Trophoblast cell (in vitro differentiated cells and primary cell): Measurements from ENCODE around the gene FOXC2.

Experiments used
- DNase-seq, 2 donors: peaks; one replicate each; pipeline ENCODE4 v3.0.0-alpha.2; 2016
- H2AFZ ChIP-seq: 2 replicates; pipeline ENCODE4 v1.6.1; 2013; ENCODE audit warnings: low read length, moderate library complexity, mild to moderate bottlenecking; ENCODE audit not compliant: insufficient read depth, poor library complexity
- H2AK5ac ChIP-seq: 2 replicates; pipeline ENCODE4 v1.6.1; 2013; ENCODE audit warnings: mild to moderate bottlenecking, low read length
- H2BK120ac ChIP-seq: 2 replicates; pipeline ENCODE4 v1.6.1; 2013; ENCODE audit warnings: low read length, mild to moderate bottlenecking, moderate library complexity; ENCODE audit not compliant: insufficient read depth, poor library complexity
- H2BK12ac ChIP-seq: 2 replicates; pipeline ENCODE4 v1.6.1; 2013; ENCODE audit warnings: mild to moderate bottlenecking, low read length, moderate library complexity
- H2BK5ac ChIP-seq: 2 replicates; pipeline ENCODE4 v1.6.1; 2013; ENCODE audit warnings: low read length, low read depth, moderate library complexity, mild to moderate bottlenecking; ENCODE audit not compliant: poor library complexity
- H3K14ac ChIP-seq: 2 replicates; pipeline ENCODE4 v1.6.1; 2013; ENCODE audit warnings: mild to moderate bottlenecking, low read length
- H3K18ac ChIP-seq: 2 replicates; pipeline ENCODE4 v1.6.1; 2013; ENCODE audit warnings: mild to moderate bottlenecking, low read length
- H3K23ac ChIP-seq: 2 replicates; pipeline ENCODE4 v1.6.1; 2013; ENCODE audit warnings: low read length
- H3K27ac ChIP-seq: 2 replicates; pipeline ENCODE4 v1.5.1; 2013; ENCODE audit warnings: low read depth, mild to moderate bottlenecking, inconsistent platforms, low read length, moderate library complexity
- H3K27me3 ChIP-seq: 2 replicates; pipeline ENCODE4 v1.6.1; 2013; ENCODE audit warnings: inconsistent platforms, mild to moderate bottlenecking, low read length, moderate library complexity; ENCODE audit not compliant: insufficient read depth
- H3K36me3 ChIP-seq, 2 experiments: 1 replicate in 1 of 2; 2 replicates in 1 of 2; pipeline ENCODE4 v1.6.1; 2013; ENCODE audit warnings: low read length in 2 of 2, mild to moderate bottlenecking in 2 of 2, moderate library complexity in 1 of 2; ENCODE audit not compliant: insufficient read depth in 2 of 2, control insufficient read depth in 1 of 2
- H3K4ac ChIP-seq: 2 replicates; pipeline ENCODE4 v1.6.1; 2013; ENCODE audit warnings: low read depth, mild to moderate bottlenecking, low read length, moderate library complexity
- H3K4me1 ChIP-seq, 2 experiments: 1 replicate in 1 of 2; 2 replicates in 1 of 2; pipeline ENCODE4 v1.6.1; 2013; ENCODE audit warnings: low read length in 2 of 2, mild to moderate bottlenecking in 2 of 2, moderate library complexity in 1 of 2; ENCODE audit not compliant: insufficient read depth in 2 of 2, control insufficient read depth in 1 of 2
- H3K4me2 ChIP-seq: 2 replicates; pipeline ENCODE4 v1.6.1; 2013; ENCODE audit warnings: inconsistent platforms, mild to moderate bottlenecking, low read length, moderate library complexity
- H3K4me3 ChIP-seq: 2 replicates; pipeline ENCODE4 v1.5.1; 2013; ENCODE audit warnings: mild to moderate bottlenecking, low read depth, low read length, inconsistent platforms
- H3K79me1 ChIP-seq: one replicate; pipeline ENCODE4 v1.6.1; 2013; ENCODE audit warnings: low read length
- H3K79me2 ChIP-seq: 2 replicates; pipeline ENCODE4 v1.6.1; 2013; ENCODE audit warnings: low read length, mild to moderate bottlenecking; ENCODE audit not compliant: control insufficient read depth, insufficient read depth, poor library complexity
- H3K9ac ChIP-seq: 2 replicates; pipeline ENCODE4 v1.6.1; 2013; ENCODE audit warnings: mild to moderate bottlenecking, low read length
- H3K9me3 ChIP-seq: 2 replicates; pipeline ENCODE4 v1.6.1; 2013; ENCODE audit warnings: low read depth, mild to moderate bottlenecking, control low read depth, inconsistent platforms, low read length; ENCODE audit not compliant: insufficient read depth
- H4K12ac ChIP-seq: 2 replicates; pipeline ENCODE4 v1.6.1; 2013; ENCODE audit warnings: low read depth, mild to moderate bottlenecking, low read length, moderate library complexity
- H4K8ac ChIP-seq: 2 replicates; pipeline ENCODE4 v1.6.1; 2013; ENCODE audit warnings: low read depth, mild to moderate bottlenecking, low read length, moderate library complexity
- H4K91ac ChIP-seq: one replicate; pipeline ENCODE4 v1.6.1; 2013; ENCODE audit warnings: low read depth, mild to moderate bottlenecking, low read length, moderate library complexity
- WGBS: extraction: QIAGEN DNeasy Blood & Tissue Kit; methylation state at CpG from one replicate; pipeline ENCODE4 v1.1.7; 2013; ENCODE audit warnings: missing lambda C conversion rate; ENCODE audit not compliant: insufficient read length, insufficient coverage; ENCODE audit errors: extremely low coverage; 5-methylcytosine and 5-hydroxymethylcytosine counted together

FOXC2 gene

GRCh38 chr16:86565181-86565631 is 1.4 kb upstream of the FOXC2 start:
- Histone ChIP-seq H3K79me2 (no peaks in the 10 kb centered on the region), H3K23ac (peak overlapping the region; percentile 80), H3K36me3 (no peaks in the 10 kb centered on the region), H4K8ac (no peak overlapping the region), H3K9me3 (peaks cover 3% of the 10 kb centered on the region), H3K27me3 (peaks cover 54% of the 10 kb centered on the region), H2BK12ac (no peak overlapping the region), H2AFZ (no peak overlapping the region), H3K9ac (no peak overlapping the region), H2AK5ac (no peak overlapping the region), H4K91ac (no peak overlapping the region), H2BK5ac (no peak overlapping the region), H3K18ac (no peak overlapping the region), H3K79me1 (no peaks in the 10 kb centered on the region), H3K4me2 (no peak overlapping the region), H3K14ac (no peak overlapping the region), H3K27ac (no peak overlapping the region), H4K12ac (no peak overlapping the region), H3K4me3 (no peak overlapping the region), H3K4ac (no peak overlapping the region), H3K4me1 (peaks cover 0 to 4% of the 10 kb centered on the region in 2 experiments), H2BK120ac (no peak overlapping the region)
- no peak for DNase-seq
- no CpG with 5 or more reads among the region's 16 CpGs for WGBS

- Histone ChIP-seq H4K12ac (no peak overlapping the region), H2BK5ac (no peak overlapping the region), H2BK12ac (no peak overlapping the region), H3K23ac (peak overlapping the region; percentile 67), H3K79me1 (no peaks in the 10 kb centered on the region), H2BK120ac (no peak overlapping the region), H3K14ac (no peak overlapping the region), H3K4me3 (peak overlapping the region; percentile 24), H3K27me3 (peaks cover 60% of the 10 kb centered on the region), H3K4ac (no peak overlapping the region), H3K4me2 (no peak overlapping the region), H3K36me3 (no peaks in the 10 kb centered on the region), H3K79me2 (no peaks in the 10 kb centered on the region), H3K4me1 (peaks cover 0 to 4% of the 10 kb centered on the region in 2 experiments), H3K9ac (no peak overlapping the region), H2AFZ (no peak overlapping the region), H4K8ac (no peak overlapping the region), H2AK5ac (no peak overlapping the region), H3K9me3 (peaks cover 3% of the 10 kb centered on the region), H3K27ac (no peak overlapping the region), H3K18ac (no peak overlapping the region), H4K91ac (no peak overlapping the region)
- DNase-seq, result no peak
- no CpG with 5 or more reads among the region's 53 CpGs for WGBS
Measured at GRCh38 chr16:86565644-86566511, 751 bp upstream of the FOXC2 start.

- H3K27me3 ChIP-seq, result peaks cover 68% of the 10 kb centered on the region
- no peak for DNase-seq
- H3K18ac ChIP-seq, result no peak overlapping the region
- H3K23ac ChIP-seq, result no peak overlapping the region
- no peaks in the 10 kb centered on the region for H3K79me2 ChIP-seq
- no peak overlapping the region for H2BK5ac ChIP-seq
- no peak overlapping the region for H4K8ac ChIP-seq
- H2AK5ac ChIP-seq, result no peak overlapping the region
- no peak overlapping the region for H3K4ac ChIP-seq
- H4K12ac ChIP-seq, result no peak overlapping the region
- no CpG with 5 or more reads among the region's 88 CpGs for WGBS
- H3K4me1 ChIP-seq, result peaks cover 0 to 4% of the 10 kb centered on the region in 2 experiments
- H2BK12ac ChIP-seq, result no peak overlapping the region
- H2BK120ac ChIP-seq, result no peak overlapping the region
- no peaks in the 10 kb centered on the region for H3K79me1 ChIP-seq
- H3K4me3 ChIP-seq, result peak overlapping the region; percentile 59
- peaks cover 3% of the 10 kb centered on the region for H3K9me3 ChIP-seq
- peak overlapping the region; percentile 49 for H3K9ac ChIP-seq
- peak overlapping the region; percentile 83 for H3K4me2 ChIP-seq
- H3K36me3 ChIP-seq, result no peaks in the 10 kb centered on the region
- no peak overlapping the region for H2AFZ ChIP-seq
- no peak overlapping the region for H4K91ac ChIP-seq
- H3K14ac ChIP-seq, result no peak overlapping the region
- H3K27ac ChIP-seq, result no peak overlapping the region
Measured at GRCh38 chr16:86566966-86567700, 504 bp downstream of the FOXC2 start.

GRCh38 chr16:86567701-86568581 is 1.3 kb downstream of the FOXC2 start:
- Histone ChIP-seq H2BK5ac (no peak overlapping the region), H3K4me2 (peak overlapping the region; percentile 83), H3K4me1 (peaks cover 1 to 6% of the 10 kb centered on the region in 2 experiments), H4K12ac (no peak overlapping the region), H3K18ac (no peak overlapping the region), H3K4ac (no peak overlapping the region), H4K91ac (no peak overlapping the region), H2AFZ (no peak overlapping the region), H3K27ac (no peak overlapping the region), H2BK120ac (no peak overlapping the region), H2BK12ac (no peak overlapping the region), H3K79me1 (no peaks in the 10 kb centered on the region), H3K23ac (no peak overlapping the region), H3K4me3 (peak overlapping the region; percentile 59), H3K9me3 (peaks cover 3% of the 10 kb centered on the region), H2AK5ac (no peak overlapping the region), H3K14ac (no peak overlapping the region), H3K9ac (no peak overlapping the region), H3K27me3 (peaks cover 73% of the 10 kb centered on the region), H3K36me3 (no peaks in the 10 kb centered on the region), H4K8ac (no peak overlapping the region), H3K79me2 (no peaks in the 10 kb centered on the region)
- DNase-seq, result no peak
- WGBS, result no CpG with 5 or more reads among the region's 116 CpGs
